NCI-H2227 (cell line): ENCODE results near the gene ASB15.
"Not testable (repeated sequence)": the region's sequence is repeated elsewhere in the genome, so short reads cannot be mapped to it uniquely, and the experiment has no call there.

Source experiments
- DNase-seq: peaks from one replicate; lab custom pipeline; 2025; ENCODE audit not compliant: unreplicated experiment; lab: John Stamatoyannopoulos, UW

ASB15 gene

DNA sequence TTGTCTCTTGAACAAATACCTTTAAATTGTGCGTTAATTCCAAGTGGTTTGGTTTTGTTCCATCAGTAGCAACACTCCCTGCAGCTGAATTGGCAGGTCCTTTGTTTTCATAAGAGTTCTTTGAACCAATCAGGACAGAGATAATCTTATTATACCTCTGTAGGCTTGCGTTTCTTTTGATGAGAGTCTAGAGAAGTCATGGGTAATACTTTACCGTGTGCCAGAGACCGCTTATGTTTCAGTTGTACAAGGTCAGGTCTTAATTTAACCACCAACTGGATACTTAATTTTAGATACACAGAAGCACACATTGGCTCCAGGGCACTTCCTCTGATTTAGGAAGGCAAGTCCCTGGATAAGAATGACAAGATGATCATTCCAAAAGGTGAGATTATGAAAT, at the start of gene ASB15:
TSS of gene ASB15 (plus strand) at position 292 of the 400 bp plus-strand sequence. CDS start 12,682 bp downstream, outside the sequence.
- DNase-seq: no peak

DNA sequence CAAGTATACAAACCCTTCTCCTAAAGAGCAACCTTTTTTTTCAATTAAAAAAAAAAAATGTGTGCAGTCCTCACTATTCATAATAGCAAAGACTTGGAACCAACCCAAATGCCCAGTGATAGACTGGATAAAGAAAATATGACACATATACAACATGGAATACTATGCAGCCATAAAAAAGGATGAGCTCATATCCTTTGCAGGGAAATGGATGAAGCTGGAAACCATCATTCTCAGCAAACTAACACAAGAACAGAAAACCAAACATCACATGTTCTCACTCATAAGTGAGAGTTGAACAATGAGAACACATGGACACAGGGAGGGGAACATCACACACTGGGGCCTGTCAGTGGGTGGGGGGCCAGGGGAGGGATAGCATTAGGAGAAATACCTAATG, 49.5 kb upstream of the ASB15 start:
- DNase-seq: not testable (repeated sequence)

DNA sequence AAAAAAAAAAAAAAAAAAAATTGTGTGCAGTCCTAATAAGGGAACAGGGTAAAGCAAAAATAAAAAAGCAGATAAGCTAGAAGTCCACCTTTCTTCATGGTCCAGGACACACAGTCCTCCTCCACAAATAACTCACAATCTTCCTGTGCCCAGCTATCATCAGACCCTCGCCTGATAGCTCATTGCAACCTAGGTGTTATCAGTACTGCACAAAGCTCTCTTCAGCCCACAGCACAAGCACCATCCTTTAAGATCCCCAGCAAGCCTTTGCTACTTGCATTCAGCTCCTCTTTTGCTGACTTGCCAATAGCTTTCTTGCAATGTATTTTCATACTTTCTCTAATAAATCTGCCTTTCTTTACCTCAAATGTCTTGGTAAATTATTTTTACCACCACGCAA, 49.0 kb upstream of the ASB15 start:
- no peak for DNase-seq

DNA sequence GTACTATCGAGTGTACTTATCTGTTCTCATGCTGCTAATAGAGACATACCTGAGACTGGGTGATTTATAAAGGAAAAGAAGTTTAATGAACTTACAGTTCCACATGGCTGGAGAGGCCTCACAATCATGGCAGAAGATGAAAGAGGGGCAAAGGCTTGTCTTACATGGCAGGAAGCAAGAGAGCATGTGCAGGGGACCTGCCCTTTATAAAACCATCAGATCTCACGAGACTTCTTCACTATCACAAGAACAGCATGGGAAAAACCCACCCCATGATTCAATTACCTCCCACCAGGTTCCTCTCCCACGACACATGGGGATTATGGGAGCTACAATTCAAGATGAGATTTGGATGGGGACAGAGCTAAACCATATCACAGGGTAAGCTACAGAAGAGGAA, 48.5 kb upstream of the ASB15 start:
- no peak for DNase-seq

DNA sequence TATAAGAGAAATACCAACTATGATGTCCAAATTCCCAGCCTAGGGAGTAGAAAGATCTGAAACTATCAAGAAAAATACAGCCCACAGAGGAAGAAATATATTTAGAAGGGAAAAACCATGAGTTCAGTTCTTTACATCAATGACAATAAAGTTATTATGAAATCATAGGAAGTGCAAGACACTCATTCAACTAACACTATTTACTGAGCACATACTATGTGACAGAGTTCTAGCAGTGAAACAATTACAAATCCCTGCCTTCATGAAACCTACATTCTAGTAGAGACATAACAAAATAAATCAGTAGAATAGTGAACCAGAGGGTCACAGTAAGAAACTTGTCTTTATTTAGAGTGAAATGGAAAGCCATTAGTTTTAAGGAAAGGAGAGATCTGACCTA, 46.1 kb upstream of the ASB15 start:
- no peak for DNase-seq

DNA sequence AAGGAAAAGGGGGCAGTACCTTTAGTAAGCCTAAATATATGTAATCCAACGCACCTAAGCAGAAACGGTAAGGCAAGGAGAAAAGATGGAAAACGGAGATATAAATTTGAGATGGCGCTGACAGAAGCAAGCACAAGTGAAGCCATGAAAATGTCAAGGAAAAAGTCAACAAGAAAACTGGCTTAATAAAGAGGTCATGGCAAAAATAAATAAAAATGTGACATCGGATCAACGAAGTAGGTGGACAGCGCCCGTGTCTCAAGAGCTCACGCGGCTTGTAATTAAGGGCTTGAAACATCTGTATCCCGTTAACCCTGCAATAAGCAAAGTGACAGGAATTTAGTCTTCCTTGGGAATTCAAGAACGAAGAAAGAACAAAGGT, 44.6 kb upstream of the ASB15 start:
- no peak for DNase-seq

DNA sequence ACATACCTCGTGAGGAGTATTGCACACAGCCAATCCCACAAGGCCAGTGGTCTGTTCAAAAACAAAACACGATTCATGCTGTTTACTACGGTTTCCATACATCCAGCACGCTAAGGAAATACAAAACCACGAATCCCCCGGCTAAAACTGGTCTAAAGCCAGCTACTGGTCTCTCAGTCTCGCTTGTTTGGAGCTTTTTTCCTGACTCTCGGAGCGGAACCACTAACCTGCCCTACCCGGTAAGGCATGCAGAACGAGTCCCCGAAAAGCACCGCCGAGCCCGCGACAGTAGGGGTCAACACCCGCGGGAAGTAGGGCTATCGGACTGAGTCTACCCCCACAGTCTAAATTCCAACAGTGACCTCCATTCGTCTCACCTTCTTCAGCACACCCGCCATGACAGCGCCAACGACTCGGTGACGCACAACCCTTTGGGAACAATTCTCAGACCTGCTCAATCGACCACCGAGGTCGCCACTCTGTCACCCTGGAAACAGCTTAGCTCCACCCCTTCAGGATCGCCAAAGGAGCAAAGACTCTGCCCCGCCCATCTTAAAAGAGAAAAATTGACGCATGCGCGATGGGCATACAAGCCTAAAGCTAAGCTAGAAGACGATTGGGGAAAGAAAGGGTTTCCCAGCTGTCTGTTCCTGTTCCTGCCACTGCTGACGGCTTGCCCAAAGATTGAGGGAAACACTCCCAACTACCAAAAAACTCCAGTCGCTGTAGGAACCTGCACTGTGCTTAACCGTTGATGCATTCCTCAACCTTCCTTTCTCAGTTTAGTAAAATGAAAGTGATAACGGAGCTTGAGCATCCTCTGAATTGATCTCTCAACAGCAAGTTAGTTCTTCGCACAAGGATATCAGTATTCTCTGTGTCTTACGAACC, 44.0 kb upstream of the ASB15 start, which contains the start of gene NDUFA5:
TSS of gene NDUFA5 (minus strand) at position 421 of the 891 bp plus-strand sequence. CDS start at position 398, 23 bp downstream.
- DNase-seq: peak; percentile 100

DNA sequence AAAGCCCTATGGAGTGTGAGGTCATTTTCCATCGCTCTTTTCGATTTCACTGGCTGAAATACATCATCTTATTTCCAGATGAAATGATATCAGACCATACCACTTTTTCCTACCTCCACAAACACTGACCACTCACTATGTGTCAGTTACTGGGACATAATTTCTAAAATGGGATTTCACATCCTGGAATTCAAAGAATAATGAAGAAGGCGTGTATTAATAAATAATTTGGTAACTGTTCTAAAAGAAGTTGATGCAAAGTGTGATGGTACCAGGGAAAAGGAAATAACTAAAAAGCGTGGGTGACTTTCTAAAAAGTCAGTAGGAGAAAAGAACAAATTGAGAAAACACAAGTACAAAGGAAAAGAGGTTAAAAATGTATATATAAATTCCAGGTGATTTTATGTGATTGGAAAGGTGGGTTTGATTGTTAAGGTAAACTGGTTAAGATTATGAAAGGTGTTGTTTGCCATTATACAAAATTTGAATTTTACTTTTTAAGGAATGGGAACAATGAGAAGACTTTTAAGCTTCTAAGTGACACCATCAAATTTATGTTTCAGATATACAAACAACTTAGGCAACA, 43.2 kb upstream of the ASB15 start:
- DNase-seq: no peak

DNA sequence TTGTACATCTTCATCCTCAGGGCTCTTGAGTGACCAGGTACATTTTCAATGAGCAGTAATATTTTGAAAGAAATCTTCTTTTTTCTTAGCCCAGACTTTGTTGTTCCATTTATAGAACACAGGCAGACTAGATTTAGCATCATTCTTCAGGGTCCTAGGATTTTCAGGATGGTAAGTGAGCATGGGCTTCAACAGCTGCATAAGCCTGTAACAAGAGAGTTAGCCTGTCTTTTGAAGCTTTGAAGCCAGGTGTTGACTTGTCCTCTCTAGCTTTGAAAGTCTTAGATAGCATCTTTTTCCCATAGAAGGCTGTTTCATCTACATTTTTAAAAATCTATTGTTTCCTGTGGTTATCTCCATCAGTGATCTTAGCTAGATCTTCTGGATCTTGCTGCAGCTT, 39.5 kb upstream of the ASB15 start:
- no peak for DNase-seq

DNA sequence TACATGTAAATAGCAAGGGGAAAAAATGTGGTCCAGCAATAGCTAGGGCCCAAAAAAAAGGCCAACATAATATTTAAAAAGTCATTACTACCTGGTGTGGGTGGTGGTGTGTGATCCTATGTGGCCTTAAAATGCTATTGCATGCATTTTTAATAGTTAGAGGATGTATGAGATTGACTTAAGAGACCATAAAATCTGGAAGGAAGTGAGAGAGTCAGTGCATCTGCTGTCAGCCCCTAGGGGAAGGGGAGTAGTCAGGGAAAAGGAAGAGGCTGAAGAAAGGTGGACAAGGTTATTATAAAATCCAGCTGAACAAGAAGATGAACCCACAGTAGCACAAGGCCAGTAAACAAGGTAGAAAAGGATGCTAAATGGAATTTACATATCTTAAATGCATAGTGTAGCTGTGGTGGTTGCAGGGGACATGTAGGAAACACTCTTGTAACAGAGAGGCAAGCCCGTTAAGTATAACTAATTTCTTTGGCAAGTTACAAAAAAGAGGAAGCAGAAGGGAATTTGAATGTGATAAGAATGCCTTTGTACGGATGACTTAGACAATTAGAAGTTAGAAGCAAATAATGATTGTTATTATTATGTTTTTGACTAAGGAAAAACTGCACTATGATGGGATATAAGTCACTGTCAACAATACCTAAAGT, 32.1 kb upstream of the ASB15 start:
- no peak for DNase-seq

DNA sequence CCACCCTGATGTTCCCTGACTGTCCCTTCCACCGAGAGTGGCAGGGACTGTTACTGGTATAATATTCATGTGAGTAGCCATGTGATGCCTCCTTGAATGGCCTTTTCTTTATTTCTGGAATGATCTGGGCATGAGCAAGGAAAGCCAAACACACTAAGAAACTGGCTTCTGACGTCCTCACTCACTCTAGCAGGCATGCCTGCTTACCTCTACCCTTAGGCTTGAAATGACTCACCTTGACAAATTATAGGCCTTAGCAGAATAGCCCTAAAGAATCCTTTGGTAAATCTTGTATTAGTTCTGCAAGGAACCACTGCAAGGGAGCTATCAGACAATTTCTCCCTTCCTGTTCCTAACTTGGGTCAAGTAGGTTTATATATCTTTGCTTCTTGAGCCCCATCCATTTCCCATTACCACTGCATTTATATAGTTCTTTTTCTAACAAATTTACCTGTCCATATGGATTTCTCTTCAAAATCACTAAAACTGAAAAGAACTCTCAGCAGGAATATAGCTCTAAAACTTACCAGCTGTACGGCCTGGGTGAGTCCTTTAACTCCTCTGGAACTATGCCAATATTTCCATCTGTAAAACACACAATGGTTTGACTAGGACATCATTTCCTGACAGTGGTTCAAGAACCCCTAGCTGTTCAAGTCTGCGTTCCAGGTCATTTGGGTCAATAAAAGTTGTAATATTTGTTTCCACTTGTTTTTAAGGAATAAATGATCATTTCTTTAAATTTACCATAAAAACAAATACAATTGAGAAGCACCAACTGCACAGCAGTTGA, 31.0 kb upstream of the ASB15 start:
- DNase-seq: no peak

DNA sequence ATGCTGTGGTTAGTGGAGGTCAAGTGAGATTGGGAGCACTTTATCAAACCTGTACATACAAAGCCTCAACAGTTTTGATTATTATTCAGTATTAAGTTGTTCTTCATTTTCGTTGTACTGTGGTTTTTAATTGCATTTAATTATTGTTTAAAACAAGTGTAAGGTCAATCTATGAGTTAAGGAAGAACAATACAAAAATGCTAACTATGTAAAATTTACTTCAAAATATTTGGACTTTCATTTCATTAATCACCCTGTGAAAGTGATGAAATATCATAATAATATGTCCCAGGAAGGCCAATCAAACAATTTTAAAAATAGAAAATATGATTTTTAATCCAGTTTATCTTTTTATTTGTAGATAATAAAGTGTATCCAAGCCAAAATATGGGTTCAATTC, 30.4 kb upstream of the ASB15 start:
- DNase-seq: no peak

DNA sequence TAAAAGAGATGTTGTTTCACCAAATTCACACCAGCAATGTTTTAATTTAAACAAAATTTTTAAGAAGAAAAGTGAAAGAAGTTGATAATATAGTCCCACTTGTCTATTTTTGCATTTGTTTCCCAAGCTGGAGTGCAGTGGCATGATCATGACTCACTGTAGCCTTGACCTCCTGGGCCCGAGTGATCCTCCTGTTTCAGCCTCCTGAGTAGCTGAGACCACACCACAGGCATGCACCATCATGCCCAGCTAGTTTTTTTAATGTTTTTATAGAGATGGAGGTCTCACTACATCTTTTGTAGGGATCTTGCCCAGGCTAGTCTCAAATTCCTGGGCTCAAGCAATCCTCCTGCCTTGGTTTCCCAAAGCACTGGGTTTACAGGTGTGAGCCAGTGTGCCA, 29.9 kb upstream of the ASB15 start:
- no peak for DNase-seq

DNA sequence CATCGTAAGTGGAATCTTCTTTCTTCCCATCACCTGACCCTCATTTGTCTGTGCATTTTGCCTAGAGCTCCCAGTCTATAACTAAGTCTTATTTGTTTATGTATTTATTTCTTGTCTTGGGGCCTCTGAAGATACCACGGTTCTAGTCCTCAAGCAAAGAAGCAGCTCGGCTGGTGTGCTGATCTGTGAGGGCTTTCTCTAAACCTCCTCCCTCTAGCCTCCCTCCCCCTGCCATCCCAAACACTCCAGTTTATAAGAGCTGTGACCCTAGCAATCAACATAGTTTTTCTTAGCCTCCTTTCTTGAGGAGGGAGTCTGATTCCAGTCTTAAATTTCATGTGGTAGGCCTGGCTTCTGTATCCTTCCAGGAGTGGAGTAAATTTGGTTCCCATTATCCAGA, 28.3 kb upstream of the ASB15 start:
- DNase-seq: no peak

DNA sequence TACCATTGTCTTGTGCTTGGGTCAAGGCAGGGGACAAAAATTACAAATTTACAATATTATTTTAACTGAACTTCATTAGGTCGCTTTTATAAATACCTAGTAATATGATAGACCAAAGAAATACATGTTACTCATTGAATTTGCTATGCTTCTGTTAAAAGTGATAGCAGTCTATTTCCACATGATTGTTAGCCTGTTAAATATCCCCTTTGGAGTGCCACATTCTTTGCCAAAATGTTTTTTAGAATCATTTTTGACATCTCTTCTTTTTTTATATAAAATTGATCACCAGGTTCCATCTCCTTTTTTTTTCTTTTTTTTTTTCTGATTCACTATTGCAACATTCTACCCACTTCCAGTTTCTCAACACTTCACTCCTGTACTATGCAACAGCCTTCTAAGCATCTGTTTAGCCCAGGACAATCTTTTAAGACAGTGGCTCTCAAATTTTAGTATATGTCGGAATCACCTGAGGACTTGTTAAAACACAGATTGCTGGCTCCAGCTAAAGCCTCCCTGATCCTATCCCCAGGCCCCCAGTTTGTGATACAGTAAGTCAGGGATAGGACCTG, 27.6 kb upstream of the ASB15 start:
- DNase-seq: no peak

DNA sequence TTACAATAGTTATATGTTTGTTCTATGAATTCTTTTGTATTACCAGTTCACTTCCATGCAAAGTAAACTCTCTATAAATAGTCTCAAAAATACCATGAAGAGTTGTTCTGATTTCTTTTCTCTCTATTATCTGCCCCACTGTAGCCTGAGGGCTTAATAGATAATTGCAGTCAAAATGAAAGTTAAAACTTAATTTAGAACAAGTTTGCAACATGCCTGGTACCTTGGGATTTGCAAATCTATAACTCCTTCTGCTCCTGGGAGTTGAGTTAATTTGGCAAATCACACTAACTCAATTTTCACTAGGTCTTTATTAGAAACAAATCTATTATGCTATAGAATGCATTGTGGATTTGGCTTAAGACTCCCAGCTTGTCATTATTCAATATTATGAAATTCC, 22.2 kb upstream of the ASB15 start:
- no peak for DNase-seq

DNA sequence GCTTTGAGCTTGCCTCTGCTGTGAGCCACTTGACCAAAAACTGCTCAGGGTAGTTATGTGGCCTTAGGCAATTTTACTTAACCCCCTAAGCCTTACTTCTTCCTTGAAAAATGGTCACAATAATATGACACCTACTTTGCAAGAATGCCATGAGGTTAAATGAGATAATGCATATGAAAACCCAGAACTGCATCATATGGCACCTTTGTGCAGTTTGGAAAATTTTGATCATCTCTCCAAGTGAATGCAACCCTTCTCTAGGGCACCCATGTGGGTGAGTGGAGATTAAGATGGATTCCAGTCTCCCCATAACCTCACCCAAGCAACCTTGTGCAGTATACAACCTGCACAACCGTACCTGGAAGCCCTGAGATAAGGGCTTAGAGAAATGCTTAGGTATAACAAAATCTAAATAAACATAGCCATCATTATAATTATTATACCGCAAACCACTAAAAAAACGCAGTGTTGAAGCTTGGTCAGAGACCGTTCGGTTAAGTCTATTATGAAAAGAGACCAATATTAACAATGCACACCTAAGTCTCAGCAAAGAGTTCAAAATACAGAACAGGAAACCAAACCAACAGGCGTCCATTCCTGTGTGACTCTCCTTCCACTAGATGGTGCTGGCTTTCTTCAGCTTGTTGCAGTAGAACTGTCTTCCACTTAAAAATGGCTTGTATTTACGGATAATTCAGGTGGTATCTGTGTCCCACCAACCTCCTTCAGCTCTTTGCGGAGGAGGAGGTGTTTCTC, 21.0 kb upstream of the ASB15 start:
- peak; percentile 61 for DNase-seq

DNA sequence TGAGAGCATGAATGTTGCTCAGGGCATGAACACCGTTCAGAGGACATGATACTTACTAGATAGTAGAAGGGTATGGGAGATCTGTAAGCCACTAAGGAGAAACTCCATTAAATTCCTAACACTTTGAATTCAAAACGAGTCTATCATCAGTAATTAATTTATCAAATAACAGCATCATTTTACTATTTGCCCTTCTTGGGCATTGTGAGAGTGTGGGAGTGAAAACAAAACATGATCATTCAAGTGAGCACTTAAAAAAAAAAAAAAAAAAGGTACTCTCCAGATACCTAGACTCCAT, 20.5 kb upstream of the ASB15 start:
- no peak for DNase-seq

DNA sequence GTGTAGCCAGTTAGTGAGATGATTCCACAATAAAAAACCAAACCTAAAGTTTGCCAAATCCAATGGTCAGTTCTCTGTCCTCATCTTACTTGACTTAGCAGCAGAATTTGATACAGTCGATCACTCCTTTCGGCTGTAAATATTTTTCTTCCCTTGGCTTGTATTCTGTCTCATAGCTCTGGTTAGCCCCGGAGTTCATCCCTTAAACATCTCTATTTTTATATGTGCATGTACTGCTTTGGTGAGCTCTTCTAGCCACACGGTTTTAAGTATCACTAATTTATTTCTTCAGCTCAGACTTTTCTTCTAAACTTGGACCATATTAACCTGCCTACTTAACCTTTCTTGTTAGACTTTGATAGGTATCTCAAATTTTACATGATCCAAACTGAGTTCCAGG, 17.8 kb upstream of the ASB15 start:
- DNase-seq: no peak

DNA sequence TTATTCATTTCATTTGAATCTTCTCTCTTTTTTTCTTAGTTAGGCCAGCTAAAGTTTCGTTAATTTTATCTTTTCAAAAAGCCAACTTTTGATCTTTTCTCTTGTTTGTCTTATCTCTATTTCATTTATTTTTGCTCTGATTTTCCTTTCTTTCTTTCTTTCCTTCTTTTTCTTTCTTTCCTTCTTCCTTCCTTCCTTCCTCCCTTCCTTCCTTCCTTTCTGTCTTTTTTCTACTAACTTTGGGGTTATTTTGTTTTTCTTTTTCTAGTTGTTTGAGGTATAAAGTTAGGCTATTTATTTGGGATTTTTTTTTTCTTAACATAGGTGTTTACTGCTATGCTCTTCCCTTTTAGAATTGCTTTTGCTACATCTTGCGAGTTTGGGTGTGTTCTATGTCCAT, 13.2 kb upstream of the ASB15 start:
- no peak for DNase-seq
